Measurements from ENCODE around the gene GNA14. TPM values are rescaled to one million over a fixed set of nuclear protein-coding genes. Genes with fewer than 3 reads are reported as not detected.
"Not testable (repeated sequence)": the region's sequence is repeated elsewhere in the genome, so short reads cannot be mapped to it uniquely, and the experiment has no call there.

GNA14 gene
- total and polyA plus RNA-seq, 2 donors (not counting 1 experiment from before 2014, with no cell fraction given) = 0.50 to 0.52 TPM

GRCh38 chr9:77640741-77641580, 7.2 kb downstream of the GNA14 start:
- TF ChIP-seq EZH2 (IDR thresholded peaks at IDR 0.05; ENCODE audit: low read length, missing control alignments) (no peak), CTCF (conservative IDR thresholded peaks at IDR 0.05 in 1 of 2, IDR thresholded peaks at IDR 0.05 in 1 of 2; ENCODE audit: low read depth in 1 of 2, low read length in 2 of 2) (no peak)
- Histone ChIP-seq H3K79me2 (ENCODE audit: control insufficient read depth, insufficient read depth, low read length) (no peaks in the 10 kb centered on the region), H3K4me2 (ENCODE audit: extremely low read depth, insufficient read depth, low read length) (no peak overlapping the region)

GRCh38 chr9:77632652-77633051, 15.5 kb downstream of the GNA14 start:
- no peak for TF ChIP-seq EZH2 (IDR thresholded peaks at IDR 0.05; ENCODE audit: low read length, missing control alignments)
- TF ChIP-seq CTCF (conservative IDR thresholded peaks at IDR 0.05 in 1 of 2, IDR thresholded peaks at IDR 0.05 in 1 of 2; ENCODE audit: low read depth in 1 of 2, low read length in 2 of 2) = no peak
- no peak overlapping the region for H2AFZ ChIP-seq (ENCODE audit: low read length)
- H3K9ac ChIP-seq (ENCODE audit: insufficient read depth, low read length) = no peak overlapping the region
- no peak overlapping the region for H3K4me2 ChIP-seq (ENCODE audit: extremely low read depth, insufficient read depth, low read length)
- no peaks in the 10 kb centered on the region for H4K20me1 ChIP-seq (ENCODE audit: control insufficient read depth, extremely low read depth, insufficient read depth, low read length)
- H3K27ac ChIP-seq (ENCODE audit: insufficient read depth, low read length) = no peak overlapping the region
- H3K36me3 ChIP-seq (ENCODE audit: control insufficient read depth, insufficient read depth, low read length) = no peaks in the 10 kb centered on the region
- H3K79me2 ChIP-seq (ENCODE audit: control insufficient read depth, insufficient read depth, low read length) = no peaks in the 10 kb centered on the region
- no peak overlapping the region for H3K4me3 ChIP-seq (replicated peaks in 1 of 4; ENCODE audit: control extremely low read depth in 1 of 4, insufficient read depth in 1 of 4, low read depth in 3 of 4, low read length in 4 of 4)
- H3K27me3 ChIP-seq (ENCODE audit: control insufficient read depth, insufficient read depth, low read length) = no peaks in the 10 kb centered on the region
- no peak for DNase-seq (ENCODE audit: low read depth in 2 of 2)
- no peaks in the 10 kb centered on the region for H3K9me3 ChIP-seq (ENCODE audit: control insufficient read depth, insufficient read depth, low read depth, low read length)
- no peaks in the 10 kb centered on the region for H3K4me1 ChIP-seq (ENCODE audit: control insufficient read depth, extremely low read depth, insufficient read depth, low read length)

More at GRCh38 chr9:77640741-77641580, 7.2 kb downstream of the GNA14 start:
- Histone ChIP-seq H3K4me3 (replicated peaks in 1 of 4; ENCODE audit: control extremely low read depth in 1 of 4, insufficient read depth in 1 of 4, low read depth in 3 of 4, low read length in 4 of 4) (no peak overlapping the region), H3K4me1 (ENCODE audit: control insufficient read depth, extremely low read depth, insufficient read depth, low read length) (no peaks in the 10 kb centered on the region), H2AFZ (ENCODE audit: low read length) (no peak overlapping the region), H3K27me3 (ENCODE audit: control insufficient read depth, insufficient read depth, low read length) (peaks cover 6% of the 10 kb centered on the region), H3K27ac (ENCODE audit: insufficient read depth, low read length) (no peak overlapping the region), H3K36me3 (ENCODE audit: control insufficient read depth, insufficient read depth, low read length) (no peaks in the 10 kb centered on the region), H4K20me1 (ENCODE audit: control insufficient read depth, extremely low read depth, insufficient read depth, low read length) (no peaks in the 10 kb centered on the region), H3K9ac (ENCODE audit: insufficient read depth, low read length) (no peak overlapping the region), H3K9me3 (ENCODE audit: control insufficient read depth, insufficient read depth, low read depth, low read length) (no peaks in the 10 kb centered on the region)
- DNase-seq (ENCODE audit: low read depth in 2 of 2) = no peak

- not testable (repeated sequence) for H3K4me2 ChIP-seq (ENCODE audit: extremely low read depth, insufficient read depth, low read length); H3K4me3 ChIP-seq (replicated peaks in 1 of 4; ENCODE audit: control extremely low read depth in 1 of 4, insufficient read depth in 1 of 4, low read depth in 3 of 4, low read length in 4 of 4); H3K9ac ChIP-seq (ENCODE audit: insufficient read depth, low read length); H3K79me2 ChIP-seq (ENCODE audit: control insufficient read depth, insufficient read depth, low read length); H2AFZ ChIP-seq (ENCODE audit: low read length); H3K36me3 ChIP-seq (ENCODE audit: control insufficient read depth, insufficient read depth, low read length); H4K20me1 ChIP-seq (ENCODE audit: control insufficient read depth, extremely low read depth, insufficient read depth, low read length); H3K9me3 ChIP-seq (ENCODE audit: control insufficient read depth, insufficient read depth, low read depth, low read length); DNase-seq (ENCODE audit: low read depth in 2 of 2); H3K27me3 ChIP-seq (ENCODE audit: control insufficient read depth, insufficient read depth, low read length); H3K27ac ChIP-seq (ENCODE audit: insufficient read depth, low read length); H3K4me1 ChIP-seq (ENCODE audit: control insufficient read depth, extremely low read depth, insufficient read depth, low read length)
These were observed 19.3 kb downstream of the GNA14 start for GRCh38 chr9:77628864-77629263.

Data from fibroblast of lung (primary cell).